ENCODE measurements around the gene TMEM258. TPM values are rescaled to one million over a fixed set of nuclear protein-coding genes. Genes with fewer than 3 reads are reported as not detected.
A peak's percentile ranks its signal among the peaks of the same experiment; 100 is the strongest.

Gene TMEM258
- total RNA-seq, 1 donor from 2014 or later: 162 TPM

DNA sequence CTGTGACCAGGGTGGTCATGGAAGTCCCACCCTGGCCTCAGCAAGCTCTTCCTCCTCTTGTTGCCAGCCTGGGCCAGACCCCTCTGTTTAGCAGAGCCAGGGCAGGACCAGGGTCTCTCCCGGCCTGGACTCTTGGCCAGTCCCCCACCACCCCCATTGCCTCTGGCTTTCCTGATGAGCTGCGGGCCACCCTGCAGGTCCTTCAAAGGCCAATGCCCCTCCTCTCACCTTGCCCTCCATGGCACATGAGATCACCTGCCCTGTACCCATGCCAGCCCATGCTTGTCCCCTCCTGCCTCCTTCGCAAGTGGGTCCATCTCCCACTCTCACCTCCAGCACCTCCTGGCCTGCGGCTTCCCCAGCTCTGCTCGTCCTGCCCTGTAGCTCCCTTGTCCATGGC lies 46.1 kb upstream of the TMEM258 start:
- DNase-seq (ENCODE audit: low read depth, low spot score): no peak
- H3K4me1 Mint-ChIP-seq: peaks cover 44% of the 10 kb centered on the region
- no peaks in the 10 kb centered on the region for H3K27me3 Mint-ChIP-seq (ENCODE audit: low read depth)
- peaks cover 41% of the 10 kb centered on the region for H3K36me3 Mint-ChIP-seq (ENCODE audit: low read depth)
- TF ChIP-seq, protein P1, sequence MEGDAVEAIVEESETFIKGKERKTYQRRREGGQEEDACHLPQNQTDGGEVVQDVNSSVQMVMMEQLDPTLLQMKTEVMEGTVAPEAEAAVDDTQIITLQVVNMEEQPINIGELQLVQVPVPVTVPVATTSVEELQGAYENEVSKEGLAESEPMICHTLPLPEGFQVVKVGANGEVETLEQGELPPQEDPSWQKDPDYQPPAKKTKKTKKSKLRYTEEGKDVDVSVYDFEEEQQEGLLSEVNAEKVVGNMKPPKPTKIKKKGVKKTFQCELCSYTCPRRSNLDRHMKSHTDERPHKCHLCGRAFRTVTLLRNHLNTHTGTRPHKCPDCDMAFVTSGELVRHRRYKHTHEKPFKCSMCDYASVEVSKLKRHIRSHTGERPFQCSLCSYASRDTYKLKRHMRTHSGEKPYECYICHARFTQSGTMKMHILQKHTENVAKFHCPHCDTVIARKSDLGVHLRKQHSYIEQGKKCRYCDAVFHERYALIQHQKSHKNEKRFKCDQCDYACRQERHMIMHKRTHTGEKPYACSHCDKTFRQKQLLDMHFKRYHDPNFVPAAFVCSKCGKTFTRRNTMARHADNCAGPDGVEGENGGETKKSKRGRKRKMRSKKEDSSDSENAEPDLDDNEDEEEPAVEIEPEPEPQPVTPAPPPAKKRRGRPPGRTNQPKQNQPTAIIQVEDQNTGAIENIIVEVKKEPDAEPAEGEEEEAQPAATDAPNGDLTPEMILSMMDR (conservative IDR thresholded peaks at IDR 0.05): no peak
- no peaks in the 10 kb centered on the region for H3K9me3 Mint-ChIP-seq
- peak overlapping the region; percentile 28 for H3K4me3 Mint-ChIP-seq
- peak overlapping the region; percentile 78 for H3K27ac Mint-ChIP-seq (ENCODE audit: unreplicated experiment)

DNA sequence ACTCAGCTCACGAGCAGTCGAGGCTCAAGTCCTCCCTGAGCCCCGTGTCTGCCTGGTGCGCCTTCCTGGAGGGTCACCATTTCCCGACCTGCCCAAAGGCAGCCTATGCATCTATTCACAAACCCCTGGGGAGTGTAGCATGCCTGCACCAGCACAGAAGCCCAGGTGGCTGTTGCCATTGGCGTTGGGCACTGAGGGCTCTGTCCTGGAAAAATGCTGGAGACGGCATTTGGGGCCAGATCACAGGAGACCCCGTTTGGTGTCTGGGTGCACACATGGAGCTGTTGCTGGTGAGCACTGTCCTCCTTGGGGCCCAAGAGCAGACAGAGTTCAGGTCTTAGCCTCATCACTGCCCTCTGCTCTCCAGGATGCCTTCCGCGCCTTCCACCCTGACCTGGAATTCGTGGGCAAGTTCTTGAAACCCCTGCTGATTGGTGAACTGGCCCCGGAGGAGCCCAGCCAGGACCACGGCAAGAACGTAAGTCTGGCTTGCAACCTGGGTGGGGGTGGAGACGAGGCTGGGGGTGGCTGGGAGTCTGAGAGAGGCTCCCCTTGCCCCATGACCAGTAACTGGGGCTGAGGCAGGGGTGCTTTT lies 45.1 kb upstream of the TMEM258 start:
- H3K36me3 Mint-ChIP-seq (ENCODE audit: low read depth): peaks cover 42% of the 10 kb centered on the region
- no peak overlapping the region for H3K4me3 Mint-ChIP-seq
- DNase-seq (ENCODE audit: low read depth, low spot score): no peak
- no peaks in the 10 kb centered on the region for H3K27me3 Mint-ChIP-seq (ENCODE audit: low read depth)
- TF ChIP-seq, protein P1 (conservative IDR thresholded peaks at IDR 0.05): no peak
- no peaks in the 10 kb centered on the region for H3K9me3 Mint-ChIP-seq
- H3K4me1 Mint-ChIP-seq: peaks cover 51% of the 10 kb centered on the region
- no peak overlapping the region for H3K27ac Mint-ChIP-seq (ENCODE audit: unreplicated experiment)

DNA sequence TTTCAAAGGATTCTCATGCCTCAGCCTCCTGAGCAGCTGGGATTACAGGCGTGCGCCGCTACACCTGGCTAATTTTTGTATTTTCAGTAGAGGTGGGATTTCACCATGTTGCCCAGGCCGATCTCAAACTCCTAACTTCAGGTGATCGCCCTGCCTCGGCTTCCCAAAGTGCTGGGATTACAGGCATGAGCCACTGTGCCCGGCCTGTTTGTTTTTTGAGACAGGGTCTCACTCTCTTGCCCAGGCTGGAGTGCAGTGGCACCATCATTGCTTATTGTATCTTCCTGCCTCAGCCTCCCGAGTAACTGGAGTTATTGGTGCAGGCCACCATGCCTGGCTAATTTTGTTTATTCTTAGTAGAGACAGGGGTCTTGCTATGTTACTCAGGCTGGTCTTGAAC lies 43.8 kb upstream of the TMEM258 start:
- H3K4me1 Mint-ChIP-seq: peaks cover 56% of the 10 kb centered on the region
- H3K27ac Mint-ChIP-seq (ENCODE audit: unreplicated experiment): no peak overlapping the region
- TF ChIP-seq, protein P1 (conservative IDR thresholded peaks at IDR 0.05): no peak
- H3K9me3 Mint-ChIP-seq: no peaks in the 10 kb centered on the region
- H3K4me3 Mint-ChIP-seq: peak overlapping the region; percentile 11
- DNase-seq (ENCODE audit: low read depth, low spot score): no peak
- peaks cover 32% of the 10 kb centered on the region for H3K36me3 Mint-ChIP-seq (ENCODE audit: low read depth)
- H3K27me3 Mint-ChIP-seq (ENCODE audit: low read depth): no peaks in the 10 kb centered on the region

DNA sequence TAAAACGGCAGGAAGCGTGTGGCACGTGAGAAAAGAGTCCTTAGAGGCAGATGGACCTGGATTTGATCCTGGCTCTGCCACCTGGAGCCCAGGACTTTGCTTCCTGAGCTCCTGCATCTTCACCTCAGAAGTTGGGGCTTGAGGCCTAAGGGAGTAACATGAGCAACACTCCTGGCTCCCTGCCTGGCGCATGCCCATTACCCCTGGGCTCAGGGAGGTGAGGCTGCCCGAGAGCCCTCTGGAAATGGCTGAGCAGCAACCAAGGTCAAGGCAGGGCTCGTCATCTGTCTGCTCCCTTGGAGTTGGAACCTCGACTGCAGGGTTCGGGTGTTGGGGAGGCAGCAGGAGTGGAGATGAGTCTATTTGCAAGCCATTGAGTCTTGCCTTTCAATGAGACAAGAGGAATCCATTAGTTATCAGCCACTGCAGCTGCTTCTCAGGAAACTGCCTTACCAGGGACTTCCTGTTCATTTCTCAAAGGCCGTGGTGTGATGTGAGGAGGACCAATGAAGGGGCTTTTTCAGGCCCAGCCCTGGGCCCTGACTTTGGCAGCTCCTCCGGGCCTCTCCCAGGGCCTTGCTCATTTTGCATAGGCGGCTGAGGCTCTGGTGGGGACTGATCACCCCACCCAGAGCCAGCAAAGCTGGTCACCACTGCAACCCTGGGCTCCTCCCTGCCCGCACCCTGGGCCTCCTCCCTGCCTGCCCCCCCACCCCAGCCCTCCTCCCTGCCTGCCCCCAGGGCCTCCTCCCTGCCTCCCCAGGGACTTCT lies 42.1 kb upstream of the TMEM258 start:
- Mint-ChIP-seq H3K36me3 (ENCODE audit: low read depth) (peaks cover 24% of the 10 kb centered on the region), H3K27me3 (ENCODE audit: low read depth) (no peaks in the 10 kb centered on the region), H3K27ac (ENCODE audit: unreplicated experiment) (peak overlapping the region; percentile 98), H3K9me3 (no peaks in the 10 kb centered on the region), H3K4me1 (peaks cover 71% of the 10 kb centered on the region), H3K4me3 (peak overlapping the region; percentile 89)
- TF ChIP-seq, protein P1 (conservative IDR thresholded peaks at IDR 0.05): no peak
- peak; percentile 48 for DNase-seq (ENCODE audit: low read depth, low spot score)

DNA sequence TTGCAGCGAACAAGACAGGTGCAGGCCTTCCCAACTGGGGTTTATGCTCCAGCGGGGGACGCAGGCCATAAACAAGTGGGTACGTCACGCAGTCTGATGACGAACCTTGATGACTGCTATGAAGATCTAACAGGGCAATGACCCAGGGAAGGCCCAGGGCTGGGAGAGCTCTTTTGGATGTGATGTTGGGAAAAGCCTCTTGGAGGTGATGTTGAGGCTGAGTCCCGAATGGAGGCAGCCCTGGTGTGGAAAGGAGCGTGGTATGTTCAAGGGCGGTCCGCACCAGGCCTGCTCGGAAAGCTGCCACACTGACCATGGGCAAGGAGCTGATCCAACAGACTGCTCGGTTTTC lies 41.5 kb upstream of the TMEM258 start:
- peak overlapping the region; percentile 98 for H3K27ac Mint-ChIP-seq (ENCODE audit: unreplicated experiment)
- peaks cover 19% of the 10 kb centered on the region for H3K36me3 Mint-ChIP-seq (ENCODE audit: low read depth)
- H3K27me3 Mint-ChIP-seq (ENCODE audit: low read depth): no peaks in the 10 kb centered on the region
- DNase-seq (ENCODE audit: low read depth, low spot score): no peak
- H3K9me3 Mint-ChIP-seq: no peaks in the 10 kb centered on the region
- TF ChIP-seq, protein P1 (conservative IDR thresholded peaks at IDR 0.05): no peak
- H3K4me3 Mint-ChIP-seq: peak overlapping the region; percentile 89
- H3K4me1 Mint-ChIP-seq: peaks cover 73% of the 10 kb centered on the region
